Measurements from ENCODE around the gene HMX3. TPM values are rescaled to one million over a fixed set of nuclear protein-coding genes. Genes with fewer than 3 reads are reported as not detected.

Gene HMX3
- total RNA-seq, 1 donor from 2014 or later, result not detected

DNA sequence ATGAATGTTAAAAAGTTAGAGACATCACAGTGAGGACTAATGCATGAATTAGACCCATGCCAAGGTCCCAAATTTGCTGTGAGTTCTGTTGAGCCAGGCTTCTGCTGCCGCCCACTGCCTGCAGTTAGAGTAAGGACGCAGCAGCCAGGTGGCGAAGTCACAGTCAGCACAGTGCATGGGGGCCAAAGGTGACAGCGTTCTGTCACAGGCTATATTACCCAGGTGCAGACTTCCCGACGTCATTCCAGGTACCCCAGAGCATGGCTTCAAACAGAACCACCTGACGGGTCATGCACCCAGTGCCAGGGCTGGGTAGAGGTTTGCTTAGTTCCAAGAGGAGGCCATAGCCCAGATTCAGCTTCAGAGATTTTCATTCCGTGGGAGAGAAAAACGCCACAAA, 33.9 kb upstream of the HMX3 start:
- no peaks in the 10 kb centered on the region for H3K4me1 Mint-ChIP-seq (ENCODE audit: unreplicated experiment)
- no peak overlapping the region for H3K4me3 Mint-ChIP-seq (ENCODE audit: unreplicated experiment)
- H3K9me3 Mint-ChIP-seq (ENCODE audit: unreplicated experiment), result no peaks in the 10 kb centered on the region
- peaks cover 3% of the 10 kb centered on the region for H3K27me3 Mint-ChIP-seq (ENCODE audit: unreplicated experiment)
- H3K36me3 Mint-ChIP-seq (ENCODE audit: low read depth, unreplicated experiment), result no peaks in the 10 kb centered on the region
- no peak overlapping the region for H3K27ac Mint-ChIP-seq (ENCODE audit: unreplicated experiment)
- no peak for DNase-seq (ENCODE audit: low spot score)
- TF ChIP-seq, protein P1, sequence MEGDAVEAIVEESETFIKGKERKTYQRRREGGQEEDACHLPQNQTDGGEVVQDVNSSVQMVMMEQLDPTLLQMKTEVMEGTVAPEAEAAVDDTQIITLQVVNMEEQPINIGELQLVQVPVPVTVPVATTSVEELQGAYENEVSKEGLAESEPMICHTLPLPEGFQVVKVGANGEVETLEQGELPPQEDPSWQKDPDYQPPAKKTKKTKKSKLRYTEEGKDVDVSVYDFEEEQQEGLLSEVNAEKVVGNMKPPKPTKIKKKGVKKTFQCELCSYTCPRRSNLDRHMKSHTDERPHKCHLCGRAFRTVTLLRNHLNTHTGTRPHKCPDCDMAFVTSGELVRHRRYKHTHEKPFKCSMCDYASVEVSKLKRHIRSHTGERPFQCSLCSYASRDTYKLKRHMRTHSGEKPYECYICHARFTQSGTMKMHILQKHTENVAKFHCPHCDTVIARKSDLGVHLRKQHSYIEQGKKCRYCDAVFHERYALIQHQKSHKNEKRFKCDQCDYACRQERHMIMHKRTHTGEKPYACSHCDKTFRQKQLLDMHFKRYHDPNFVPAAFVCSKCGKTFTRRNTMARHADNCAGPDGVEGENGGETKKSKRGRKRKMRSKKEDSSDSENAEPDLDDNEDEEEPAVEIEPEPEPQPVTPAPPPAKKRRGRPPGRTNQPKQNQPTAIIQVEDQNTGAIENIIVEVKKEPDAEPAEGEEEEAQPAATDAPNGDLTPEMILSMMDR (IDR thresholded peaks at IDR 0.05; ENCODE audit: unreplicated experiment), result no peak

DNA sequence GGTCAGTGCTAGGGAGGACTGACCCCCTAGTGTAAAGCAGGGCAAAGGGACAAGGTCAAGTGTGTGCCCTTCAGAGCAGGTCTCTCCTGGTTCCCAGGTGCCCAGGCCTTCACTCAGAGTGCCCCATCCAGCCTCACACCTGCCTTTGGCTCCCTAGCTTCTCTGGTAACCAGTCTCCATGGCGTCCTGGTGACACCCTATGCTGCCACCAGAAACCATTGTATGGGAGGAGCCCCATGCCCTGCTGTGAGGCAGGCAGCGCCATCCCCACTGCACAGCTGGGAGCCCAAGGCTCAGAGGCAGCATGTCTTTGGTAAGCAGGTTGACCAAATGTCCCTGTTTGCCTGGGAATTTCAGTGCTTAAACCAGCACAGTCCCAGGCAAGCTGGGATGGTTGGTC, 33.1 kb upstream of the HMX3 start:
- H3K27me3 Mint-ChIP-seq (ENCODE audit: unreplicated experiment), result peaks cover 3% of the 10 kb centered on the region
- no peaks in the 10 kb centered on the region for H3K4me1 Mint-ChIP-seq (ENCODE audit: unreplicated experiment)
- no peak overlapping the region for H3K27ac Mint-ChIP-seq (ENCODE audit: unreplicated experiment)
- H3K4me3 Mint-ChIP-seq (ENCODE audit: unreplicated experiment), result no peak overlapping the region
- no peaks in the 10 kb centered on the region for H3K9me3 Mint-ChIP-seq (ENCODE audit: unreplicated experiment)
- TF ChIP-seq, protein P1 (IDR thresholded peaks at IDR 0.05; ENCODE audit: unreplicated experiment), result no peak
- no peaks in the 10 kb centered on the region for H3K36me3 Mint-ChIP-seq (ENCODE audit: low read depth, unreplicated experiment)
- no peak for DNase-seq (ENCODE audit: low spot score)

DNA sequence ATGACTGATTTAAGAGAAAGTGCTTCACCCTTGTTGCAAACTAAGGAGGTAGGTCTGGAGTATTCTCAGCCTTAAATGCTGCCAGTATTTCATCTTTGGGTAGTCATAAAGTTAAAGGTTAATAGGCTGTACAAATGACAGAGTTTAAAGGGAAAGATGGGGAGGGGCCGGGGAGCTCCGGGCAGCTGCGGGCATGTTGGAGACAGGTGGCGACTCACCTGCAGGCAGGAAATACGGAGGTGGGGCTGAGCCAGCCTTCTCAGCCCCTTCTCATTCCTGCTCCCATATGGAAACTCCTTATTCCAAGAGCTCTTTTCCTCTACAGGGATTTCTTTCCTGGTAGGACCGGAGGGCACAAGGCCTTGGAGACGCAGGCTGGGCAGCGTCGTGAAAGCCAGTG, 31.8 kb upstream of the HMX3 start:
- Mint-ChIP-seq H3K4me1 (ENCODE audit: unreplicated experiment) (no peaks in the 10 kb centered on the region), H3K9me3 (ENCODE audit: unreplicated experiment) (no peaks in the 10 kb centered on the region), H3K4me3 (ENCODE audit: unreplicated experiment) (no peak overlapping the region), H3K27me3 (ENCODE audit: unreplicated experiment) (peaks cover 3% of the 10 kb centered on the region), H3K27ac (ENCODE audit: unreplicated experiment) (no peak overlapping the region), H3K36me3 (ENCODE audit: low read depth, unreplicated experiment) (no peaks in the 10 kb centered on the region)
- no peak for DNase-seq (ENCODE audit: low spot score)
- TF ChIP-seq, protein P1 (IDR thresholded peaks at IDR 0.05; ENCODE audit: unreplicated experiment), result no peak

DNA sequence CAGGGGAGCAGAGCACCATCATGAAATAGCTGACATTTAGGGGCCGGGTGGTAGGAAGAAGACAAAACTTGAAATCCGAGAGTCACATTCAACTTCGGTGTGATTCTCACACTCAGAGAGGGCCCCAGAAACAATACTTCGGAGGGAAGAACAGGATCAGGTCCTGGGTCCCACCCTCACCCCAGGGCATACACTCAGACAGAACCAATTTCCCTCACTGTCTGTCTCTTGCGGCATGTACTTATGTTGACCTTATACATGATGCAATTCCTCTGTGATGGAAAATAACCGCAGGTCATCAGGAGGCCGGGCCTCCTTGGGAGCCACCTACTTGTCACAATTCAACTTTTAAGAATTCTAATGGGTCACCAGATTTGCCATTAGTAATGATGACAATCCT, 26.3 kb upstream of the HMX3 start:
- H3K4me3 Mint-ChIP-seq (ENCODE audit: unreplicated experiment), result no peak overlapping the region
- no peaks in the 10 kb centered on the region for H3K36me3 Mint-ChIP-seq (ENCODE audit: low read depth, unreplicated experiment)
- no peaks in the 10 kb centered on the region for H3K27me3 Mint-ChIP-seq (ENCODE audit: unreplicated experiment)
- no peak for DNase-seq (ENCODE audit: low spot score)
- TF ChIP-seq, protein P1 (IDR thresholded peaks at IDR 0.05; ENCODE audit: unreplicated experiment), result no peak
- no peak overlapping the region for H3K27ac Mint-ChIP-seq (ENCODE audit: unreplicated experiment)
- no peaks in the 10 kb centered on the region for H3K4me1 Mint-ChIP-seq (ENCODE audit: unreplicated experiment)
- H3K9me3 Mint-ChIP-seq (ENCODE audit: unreplicated experiment), result no peaks in the 10 kb centered on the region

DNA sequence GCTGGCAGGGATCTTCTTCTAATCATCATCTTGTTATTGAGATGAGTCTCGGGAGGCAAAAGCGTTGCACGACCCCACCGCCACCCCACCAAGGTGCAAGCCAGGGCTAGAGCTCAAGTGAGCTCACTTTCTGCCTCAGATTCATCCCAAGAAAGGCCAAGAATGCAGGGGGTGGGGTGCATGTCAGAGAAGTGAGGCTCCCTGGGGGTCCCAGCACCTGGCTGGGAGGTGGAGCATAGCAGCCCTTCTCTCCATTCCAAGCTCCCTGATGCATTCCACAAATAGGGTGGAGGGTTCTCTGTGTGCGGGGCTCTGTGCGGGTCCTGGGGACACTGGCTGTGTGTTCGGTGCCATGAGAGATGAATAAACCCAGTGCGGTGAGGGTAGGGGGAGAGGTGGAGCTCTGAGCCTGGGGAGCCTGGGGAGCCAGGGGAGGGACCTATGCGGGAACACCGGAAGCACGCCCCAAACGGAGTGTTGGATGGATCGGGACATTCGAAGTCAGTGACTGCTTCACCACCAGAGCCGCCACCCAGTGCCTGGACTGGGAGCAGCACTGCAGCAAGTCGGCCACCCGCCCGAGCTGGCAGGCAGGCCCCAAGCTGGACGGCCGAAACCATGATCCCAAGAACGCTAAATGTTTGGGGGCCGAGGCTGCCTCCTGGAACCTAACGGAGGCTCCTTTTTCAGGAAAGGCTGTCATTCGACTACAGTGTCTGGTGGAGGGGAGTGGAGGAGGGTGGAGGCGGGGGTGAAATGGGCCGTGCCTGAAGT, 17.9 kb upstream of the HMX3 start:
- TF ChIP-seq, protein P1 (IDR thresholded peaks at IDR 0.05; ENCODE audit: unreplicated experiment), result no peak
- H3K27ac Mint-ChIP-seq (ENCODE audit: unreplicated experiment), result no peak overlapping the region
- peaks cover 3% of the 10 kb centered on the region for H3K4me1 Mint-ChIP-seq (ENCODE audit: unreplicated experiment)
- H3K36me3 Mint-ChIP-seq (ENCODE audit: low read depth, unreplicated experiment), result no peaks in the 10 kb centered on the region
- DNase-seq (ENCODE audit: low spot score), result no peak
- no peak overlapping the region for H3K4me3 Mint-ChIP-seq (ENCODE audit: unreplicated experiment)
- peaks cover 5% of the 10 kb centered on the region for H3K27me3 Mint-ChIP-seq (ENCODE audit: unreplicated experiment)
- no peaks in the 10 kb centered on the region for H3K9me3 Mint-ChIP-seq (ENCODE audit: unreplicated experiment)
